Activated CD8-positive, alpha-beta memory T cell treated with anti-CD3 and anti-CD28 coated beads for 48 hours (primary cell): ENCODE results near the gene FAM118A.
"Not testable (repeated sequence)": the region's sequence is repeated elsewhere in the genome, so short reads cannot be mapped to it uniquely, and the experiment has no call there.

Experiments used
- DNase-seq, 3 experiments: peaks; one replicate each; pipeline ENCODE4 v3.0.0-alpha.2; 2020; ENCODE audit warnings: low read depth in 2 of 3, low spot score in 2 of 3

The FAM118A gene

GRCh38 chr22:45329530-45329936, 19.8 kb downstream of the FAM118A start:
- DNase-seq = no peak

GRCh38 chr22:45330548-45330947, 20.8 kb downstream of the FAM118A start:
- no peak for DNase-seq

- no peak for DNase-seq
Measured at GRCh38 chr22:45331486-45331885, 21.8 kb downstream of the FAM118A start.

- no peak for DNase-seq
Measured at GRCh38 chr22:45332001-45332400, 22.3 kb downstream of the FAM118A start.

GRCh38 chr22:45334068-45334467, 24.3 kb downstream of the FAM118A start:
- no peak for DNase-seq

GRCh38 chr22:45334528-45334927, 24.8 kb downstream of the FAM118A start:
- no peak for DNase-seq

GRCh38 chr22:45335021-45335818, 25.5 kb downstream of the FAM118A start:
- DNase-seq = no peak

- DNase-seq = no peak
Measured at GRCh38 chr22:45335854-45336522, 26.3 kb downstream of the FAM118A start.

GRCh38 chr22:45336971-45337431, 27.3 kb downstream of the FAM118A start:
- DNase-seq = no peak

GRCh38 chr22:45337536-45337935, 27.8 kb downstream of the FAM118A start:
- no peak for DNase-seq

GRCh38 chr22:45338795-45339194, 29.1 kb downstream of the FAM118A start:
- no peak for DNase-seq

- DNase-seq = no peak
Measured at GRCh38 chr22:45340323-45340722, 30.6 kb downstream of the FAM118A start.

- peak in 1 of 3 experiments; percentile 17 for DNase-seq
Measured at GRCh38 chr22:45341498-45341897, 31.8 kb downstream of the FAM118A start.

GRCh38 chr22:45343143-45343542, 33.4 kb downstream of the FAM118A start:
- no peak for DNase-seq

GRCh38 chr22:45344334-45344733, 34.6 kb downstream of the FAM118A start:
- no peak for DNase-seq

- DNase-seq = no peak
Measured at GRCh38 chr22:45349916-45350315, 40.2 kb downstream of the FAM118A start.

- no peak for DNase-seq
Measured at GRCh38 chr22:45351956-45352355, 42.2 kb downstream of the FAM118A start.

- not testable (repeated sequence) for DNase-seq
Measured at GRCh38 chr22:45352757-45353156, 43.0 kb downstream of the FAM118A start.

GRCh38 chr22:45353786-45354185, 44.1 kb downstream of the FAM118A start:
- no peak for DNase-seq

- DNase-seq = no peak
Measured at GRCh38 chr22:45357490-45357889, 47.8 kb downstream of the FAM118A start.

GRCh38 chr22:45358127-45358526, 48.4 kb downstream of the FAM118A start:
- no peak for DNase-seq

GRCh38 chr22:45359627-45360026, 49.9 kb downstream of the FAM118A start:
- DNase-seq = no peak
